IMR-90 (cell line): ENCODE results near the gene RAB11FIP3. TPM values are rescaled to one million over a fixed set of nuclear protein-coding genes. Genes with fewer than 3 reads are reported as not detected.

ENCODE experiments used
- ATAC-seq: fragments of 200-7000 bp; cut with Tn5 transposase; 2 replicates; pipeline ENCODE4 v1.9.1; 2020; ENCODE audit warnings: low read depth, mild to moderate bottlenecking, moderate library complexity
- BruUV-seq: library from RNA; stranded (reverse); fragments of 400-500 nt; replicated peaks from 2 replicates; lab custom pipeline; 2021; lab: Mats Ljungman, UMichigan
- CTCF ChIA-PET: fragments of 300-600 bp; formaldehyde crosslinking; extraction: SDS; loops from one replicate; lab custom pipeline; 2021; ENCODE audit warnings: antibody characterized with exemption; lab: Yijun Ruan, JAX
- POLR2A ChIA-PET: fragments of 300-600 bp; sonication (Branson Sonifier 250); formaldehyde crosslinking; loops from one replicate; lab custom pipeline; 2022; ENCODE audit warnings: antibody characterized with exemption; ENCODE audit not compliant: unreplicated experiment; lab: Charles Lee
- DNase-seq: peaks from one replicate; pipeline ENCODE4 v3.0.0; 2013
- H2AFZ ChIP-seq: replicated peaks from 2 replicates; pipeline ENCODE3; 2013; ENCODE audit warnings: low read length, mild to moderate bottlenecking; ENCODE audit not compliant: poor library complexity
- H2AK5ac ChIP-seq: 2 replicates; pipeline ENCODE4 v1.6.1; 2013; ENCODE audit warnings: low read depth, low read length, inconsistent platforms
- H2AK9ac ChIP-seq: replicated peaks from 2 replicates; pipeline ENCODE3; 2013; ENCODE audit warnings: mild to moderate bottlenecking, low read depth, low read length, moderate library complexity; ENCODE audit not compliant: poor library complexity
- H2BK120ac ChIP-seq: 2 replicates; pipeline ENCODE4 v1.6.1; 2013; ENCODE audit warnings: low read depth, low read length, inconsistent platforms
- H2BK15ac ChIP-seq: 3 replicates; pipeline ENCODE4 v1.6.1; 2013; ENCODE audit warnings: low read depth, low read length, inconsistent platforms
- H2BK20ac ChIP-seq: 2 replicates; pipeline ENCODE4 v1.6.1; 2013; ENCODE audit warnings: low read depth, mild to moderate bottlenecking, inconsistent platforms, low read length, moderate library complexity
- H2BK5ac ChIP-seq: 2 replicates; pipeline ENCODE4 v1.6.1; 2013; ENCODE audit warnings: mild to moderate bottlenecking, low read depth, low read length, inconsistent platforms; ENCODE audit not compliant: poor library complexity, severe bottlenecking
- H3K14ac ChIP-seq: replicated peaks from 2 replicates; pipeline ENCODE4 v1.6.1; 2013; ENCODE audit warnings: low read depth, low read length, inconsistent platforms
- H3K18ac ChIP-seq: 2 replicates; pipeline ENCODE4 v1.6.1; 2013; ENCODE audit warnings: low read depth, low read length, control low read depth
- H3K23ac ChIP-seq: 2 replicates; pipeline ENCODE4 v1.6.1; 2013; ENCODE audit warnings: low read depth, low read length, inconsistent platforms
- H3K27ac ChIP-seq: 2 replicates; pipeline ENCODE4 v1.5.1; 2013; ENCODE audit warnings: mild to moderate bottlenecking, control low read depth, low read length; ENCODE audit not compliant: insufficient read depth
- H3K27me3 ChIP-seq: 2 replicates; pipeline ENCODE4 v1.6.1; 2013; ENCODE audit warnings: low read length; ENCODE audit not compliant: control insufficient read depth, insufficient read depth
- H3K36me3 ChIP-seq: 2 replicates; pipeline ENCODE4 v1.6.1; 2013; ENCODE audit warnings: low read length, mixed read lengths; ENCODE audit not compliant: control insufficient read depth, insufficient read depth
- H3K4ac ChIP-seq: 2 replicates; pipeline ENCODE4 v1.6.1; 2013; ENCODE audit warnings: low read depth, low read length, inconsistent platforms
- H3K4me1 ChIP-seq: 2 replicates; pipeline ENCODE4 v1.6.1; 2013; ENCODE audit warnings: low read length, mixed read lengths; ENCODE audit not compliant: control insufficient read depth, insufficient read depth
- H3K4me2 ChIP-seq: 2 replicates; pipeline ENCODE4 v1.6.1; 2013; ENCODE audit warnings: low read depth, mild to moderate bottlenecking, control low read depth, low read length, moderate library complexity
- H3K4me3 ChIP-seq: 2 replicates; pipeline ENCODE4 v1.5.1; 2013; ENCODE audit warnings: low read depth, mild to moderate bottlenecking, control low read depth, low read length, moderate library complexity; ENCODE audit not compliant: insufficient read depth
- H3K56ac ChIP-seq: 2 replicates; pipeline ENCODE4 v1.6.1; 2013; ENCODE audit warnings: low read length, inconsistent platforms; ENCODE audit not compliant: insufficient read depth; ENCODE audit errors: extremely low read depth
- H3K79me1 ChIP-seq, 2 experiments: 2 replicates each; pipeline ENCODE4 v1.6.1; 2013; ENCODE audit warnings: low read length in 2 of 2, inconsistent platforms in 1 of 2, low read depth in 1 of 2
- H3K9ac ChIP-seq: 2 replicates; pipeline ENCODE4 v1.6.1; 2013; ENCODE audit warnings: low read depth, low read length, control low read depth
- H3K9me1 ChIP-seq: 2 replicates; pipeline ENCODE4 v1.6.1; 2013; ENCODE audit warnings: low read length, inconsistent platforms; ENCODE audit not compliant: insufficient read depth
- H3K9me3 ChIP-seq: 2 replicates; pipeline ENCODE4 v1.6.1; 2013; ENCODE audit warnings: low read length; ENCODE audit not compliant: control insufficient read depth, insufficient read depth
- H4K20me1 ChIP-seq: 2 replicates; pipeline ENCODE4 v1.6.1; 2013; ENCODE audit warnings: low read length, inconsistent platforms; ENCODE audit not compliant: insufficient read depth
- H4K5ac ChIP-seq: 2 replicates; pipeline ENCODE4 v1.6.1; 2013; ENCODE audit warnings: mild to moderate bottlenecking, low read depth, low read length, control low read depth
- H4K8ac ChIP-seq, 2 experiments: 2 replicates each; pipeline ENCODE4 v1.6.1; 2013; ENCODE audit warnings: low read depth in 2 of 2, low read length in 2 of 2, control low read depth in 1 of 2, inconsistent platforms in 1 of 2
- H4K91ac ChIP-seq: 2 replicates; pipeline ENCODE4 v1.6.1; 2013; ENCODE audit warnings: low read depth, low read length, inconsistent platforms; ENCODE audit not compliant: insufficient read depth
- BHLHE40 ChIP-seq: fragments of 150-350 bp; IDR thresholded peaks from 2 replicates; pipeline ENCODE4 v1.6.1; 2016; ENCODE audit warnings: mild to moderate bottlenecking, low read depth, low read length
- CEBPB ChIP-seq: IDR thresholded peaks from 2 replicates; pipeline ENCODE4 v1.6.1; 2012; ENCODE audit warnings: low read depth, low read length, improper control_type of control experiment
- CHD1 ChIP-seq: IDR thresholded peaks from 2 replicates; pipeline ENCODE4 v1.6.1; 2012; ENCODE audit warnings: low read depth, low read length, improper control_type of control experiment
- FOS ChIP-seq: fragments of 150-350 bp; IDR thresholded peaks from 2 replicates; pipeline ENCODE4 v1.6.1; 2016; ENCODE audit warnings: low read depth, low read length
- MAFK ChIP-seq: IDR thresholded peaks from 2 replicates; pipeline ENCODE4 v1.6.1; 2012; ENCODE audit warnings: low read depth, low read length, improper control_type of control experiment
- MAZ ChIP-seq: IDR thresholded peaks from 2 replicates; pipeline ENCODE4 v1.6.1; 2012; ENCODE audit warnings: low read depth, mild to moderate bottlenecking, low read length, improper control_type of control experiment, moderate library complexity, borderline replicate concordance
- MXI1 ChIP-seq: IDR thresholded peaks from 2 replicates; pipeline ENCODE4 v1.6.1; 2012; ENCODE audit warnings: low read depth, mild to moderate bottlenecking, low read length, moderate library complexity, borderline replicate concordance
- NFE2L2 ChIP-seq: fragments of 150-350 bp; IDR thresholded peaks from 2 replicates; pipeline ENCODE4 v1.6.1; 2016; ENCODE audit warnings: low read depth, mild to moderate bottlenecking, low read length
- POLR2A ChIP-seq: IDR thresholded peaks from 2 replicates; pipeline ENCODE4 v1.6.1; 2012; ENCODE audit warnings: mild to moderate bottlenecking, low read depth, low read length
- RAD21 ChIP-seq: IDR thresholded peaks from 2 replicates; pipeline ENCODE4 v1.6.1; 2012; ENCODE audit warnings: low read length, improper control_type of control experiment
- RCOR1 ChIP-seq: IDR thresholded peaks from 2 replicates; pipeline ENCODE4 v1.6.1; 2012; ENCODE audit warnings: mild to moderate bottlenecking, low read length, improper control_type of control experiment; ENCODE audit not compliant: insufficient replicate concordance
- RFX5 ChIP-seq: IDR thresholded peaks from 2 replicates; pipeline ENCODE4 v1.8.0; 2012; ENCODE audit warnings: low read depth, mild to moderate bottlenecking, low read length, moderate library complexity
- SMC3 ChIP-seq: fragments of 150-350 bp; IDR thresholded peaks from 2 replicates; pipeline ENCODE4 v1.6.1; 2016; ENCODE audit warnings: low read depth, mild to moderate bottlenecking, antibody characterized with exemption, low read length, moderate library complexity
- WGBS, 2 experiments: methylation state at CpG; one replicate each; pipeline versions ENCODE4 v1.1.5 to v1.1.7; 2013; ENCODE audit warnings: missing lambda C conversion rate in 2 of 2; ENCODE audit not compliant: insufficient read length in 1 of 2; ENCODE audit errors: extremely low coverage in 2 of 2; 5-methylcytosine and 5-hydroxymethylcytosine counted together
- dilution Hi-C: fragments of 300-500 bp; cut with HindIII; formaldehyde crosslinking; loops from one replicate; pipeline ENCODE4 v1.14.3; 2018; ENCODE audit warnings: low sequenced_read_pairs; ENCODE audit not compliant: unreplicated experiment
- in situ Hi-C: fragments of 300-500 bp; cut with MboI; formaldehyde crosslinking; loops from 3 replicates; pipeline ENCODE4 v1.14.3; 2019; ENCODE audit warnings: low sequenced_read_pairs, inconsistent platforms, mixed read lengths
- intact Hi-C: fragments of 100-400 bp; cut with micrococcal nuclease; formaldehyde crosslinking; loops from 2 replicates; pipeline ENCODE4 v1.10.0; 2022
- polyA plus RNA-seq, 3 experiments: library from polyadenylated mRNA; depleted of rRNA; stranded (reverse); fragments of >200 nt; gene quantifications; 2 replicates each; pipeline ENCODE4 v1.2.3, GENCODE V29; 2012; ENCODE audit warnings: low replicate concordance in 1 of 3
- total RNA-seq: library from RNA; depleted of rRNA; stranded (reverse); fragments of >200 nt; gene quantifications from 2 replicates; pipeline ENCODE4 v1.2.3, GENCODE V29; 2012
- TF ChIP-seq, protein P1 (sequence below): fragments of 150-350 bp; IDR thresholded peaks from 2 replicates; pipeline ENCODE4 v1.6.1; 2017; ENCODE audit warnings: mild to moderate bottlenecking, antibody characterized with exemption, low read length, low read depth
- TF ChIP-seq, protein P2 (sequence below): conservative IDR thresholded peaks from 2 replicates; pipeline ENCODE4 v1.5.1; 2012; ENCODE audit warnings: mild to moderate bottlenecking, low read depth, low read length, improper control_type of control experiment

Gene RAB11FIP3
- total and polyA plus RNA-seq, 2 of the 4 experiments (the other 2 are of a cell fraction), result 7.5 to 22.5 TPM

DNA sequence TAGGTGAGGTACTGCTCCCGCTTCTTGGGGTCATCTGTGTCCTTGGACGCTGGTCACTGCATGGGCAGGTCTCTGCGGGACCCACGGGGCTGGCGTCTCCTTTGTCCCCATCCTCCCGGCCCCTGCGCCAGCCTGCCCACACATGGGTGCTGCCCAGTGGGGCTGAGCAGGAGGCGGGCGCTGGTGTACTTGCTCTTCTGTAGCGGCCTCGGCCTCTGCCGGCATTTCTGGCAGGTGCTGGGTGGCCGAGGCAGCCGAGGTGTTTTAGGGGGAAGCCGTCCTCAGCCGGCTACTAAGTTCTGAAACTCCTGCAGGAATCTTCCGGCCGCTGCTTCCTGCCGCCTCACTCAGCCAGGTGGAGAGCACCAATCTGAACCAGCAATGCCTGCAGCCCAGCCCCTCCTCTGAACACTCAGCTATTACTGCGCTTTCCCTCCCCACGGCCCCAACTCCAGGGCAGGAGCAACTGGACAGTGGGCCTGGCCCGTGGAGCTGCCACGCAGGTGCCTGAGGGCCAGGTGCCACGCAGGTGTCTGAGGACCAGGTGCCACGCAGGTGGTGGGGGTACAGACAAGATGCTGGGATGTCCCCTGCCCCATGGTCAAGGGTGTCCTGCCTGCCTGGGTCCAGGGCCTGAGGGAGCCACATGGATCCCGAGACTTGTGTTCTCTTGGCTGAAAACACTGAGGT is 13.7 kb upstream of the RAB11FIP3 start:
- no peak overlapping the region for H2BK20ac ChIP-seq
- H3K18ac ChIP-seq, result no peak overlapping the region
- H4K91ac ChIP-seq, result no peak overlapping the region
- no peak overlapping the region for H3K9ac ChIP-seq
- H3K27me3 ChIP-seq, result no peaks in the 10 kb centered on the region
- H3K9me1 ChIP-seq, result no peaks in the 10 kb centered on the region
- intact Hi-C loops (no loop called here), dilution Hi-C loops (no loop called here), in situ Hi-C loops (no loop called here)
- ATAC-seq, result no peak
- no peak overlapping the region for H3K23ac ChIP-seq
- POLR2A ChIA-PET, result no interaction called here
- WGBS, 2 experiments, result 85% methylated on average over 13 of the region's 26 CpGs; no CpG with 5 or more reads in 1 of the 2 experiments
- H2AFZ ChIP-seq, result no peak overlapping the region
- H3K36me3 ChIP-seq, result peaks cover 2% of the 10 kb centered on the region; the same call in 1 of the 2 replicates
- no peaks in the 10 kb centered on the region for H4K20me1 ChIP-seq
- no peak overlapping the region for H3K56ac ChIP-seq
- no peak overlapping the region for H3K4me2 ChIP-seq
- no peak overlapping the region for H3K14ac ChIP-seq
- H3K79me1 ChIP-seq, result no peaks in the 10 kb centered on the region
- H3K4me3 ChIP-seq, result no peak overlapping the region
- BruUV-seq, result no TSS peak
- no peak overlapping the region for H2AK5ac ChIP-seq
- H3K9me3 ChIP-seq, result no peaks in the 10 kb centered on the region
- DNase-seq, result no peak
- no peak overlapping the region for H4K8ac ChIP-seq
- H2BK15ac ChIP-seq, result no peak overlapping the region
- CTCF ChIA-PET, result interaction anchor here (0.7 kb wide), 1 partner anchor 10 kb away, joined by 6 read pairs; no protein-coding TSS in a partner anchor
- no peak overlapping the region for H2BK120ac ChIP-seq
- no peak overlapping the region for H2AK9ac ChIP-seq
- TF ChIP-seq RAD21, result no peak
- no peak for TF ChIP-seq CHD1
- no peak for TF ChIP-seq MAFK
- TF ChIP-seq RCOR1, result no peak
- no peak for TF ChIP-seq SMC3
- TF ChIP-seq MAZ, result no peak
- TF ChIP-seq BHLHE40, result no peak
- TF ChIP-seq NFE2L2, result no peak
- TF ChIP-seq CEBPB, result no peak
- no peak for TF ChIP-seq FOS
- TF ChIP-seq, protein P1, sequence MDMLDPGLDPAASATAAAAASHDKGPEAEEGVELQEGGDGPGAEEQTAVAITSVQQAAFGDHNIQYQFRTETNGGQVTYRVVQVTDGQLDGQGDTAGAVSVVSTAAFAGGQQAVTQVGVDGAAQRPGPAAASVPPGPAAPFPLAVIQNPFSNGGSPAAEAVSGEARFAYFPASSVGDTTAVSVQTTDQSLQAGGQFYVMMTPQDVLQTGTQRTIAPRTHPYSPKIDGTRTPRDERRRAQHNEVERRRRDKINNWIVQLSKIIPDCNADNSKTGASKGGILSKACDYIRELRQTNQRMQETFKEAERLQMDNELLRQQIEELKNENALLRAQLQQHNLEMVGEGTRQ, result no peak
- TF ChIP-seq POLR2A, result no peak
- TF ChIP-seq RFX5, result no peak
- no peak for TF ChIP-seq MXI1
- TF ChIP-seq, protein P2, sequence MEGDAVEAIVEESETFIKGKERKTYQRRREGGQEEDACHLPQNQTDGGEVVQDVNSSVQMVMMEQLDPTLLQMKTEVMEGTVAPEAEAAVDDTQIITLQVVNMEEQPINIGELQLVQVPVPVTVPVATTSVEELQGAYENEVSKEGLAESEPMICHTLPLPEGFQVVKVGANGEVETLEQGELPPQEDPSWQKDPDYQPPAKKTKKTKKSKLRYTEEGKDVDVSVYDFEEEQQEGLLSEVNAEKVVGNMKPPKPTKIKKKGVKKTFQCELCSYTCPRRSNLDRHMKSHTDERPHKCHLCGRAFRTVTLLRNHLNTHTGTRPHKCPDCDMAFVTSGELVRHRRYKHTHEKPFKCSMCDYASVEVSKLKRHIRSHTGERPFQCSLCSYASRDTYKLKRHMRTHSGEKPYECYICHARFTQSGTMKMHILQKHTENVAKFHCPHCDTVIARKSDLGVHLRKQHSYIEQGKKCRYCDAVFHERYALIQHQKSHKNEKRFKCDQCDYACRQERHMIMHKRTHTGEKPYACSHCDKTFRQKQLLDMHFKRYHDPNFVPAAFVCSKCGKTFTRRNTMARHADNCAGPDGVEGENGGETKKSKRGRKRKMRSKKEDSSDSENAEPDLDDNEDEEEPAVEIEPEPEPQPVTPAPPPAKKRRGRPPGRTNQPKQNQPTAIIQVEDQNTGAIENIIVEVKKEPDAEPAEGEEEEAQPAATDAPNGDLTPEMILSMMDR, result no peak
- no peaks in the 10 kb centered on the region for H3K4me1 ChIP-seq
- H3K27ac ChIP-seq, result no peak overlapping the region
- no peak overlapping the region for H4K5ac ChIP-seq
- no peak overlapping the region for H3K4ac ChIP-seq
- no peak overlapping the region for H2BK5ac ChIP-seq
